ENCODE data around the gene SLC12A9.
"Not testable (repeated sequence)": the region's sequence is repeated elsewhere in the genome, so short reads cannot be mapped to it uniquely, and the experiment has no call there.

SLC12A9 gene, protein sequence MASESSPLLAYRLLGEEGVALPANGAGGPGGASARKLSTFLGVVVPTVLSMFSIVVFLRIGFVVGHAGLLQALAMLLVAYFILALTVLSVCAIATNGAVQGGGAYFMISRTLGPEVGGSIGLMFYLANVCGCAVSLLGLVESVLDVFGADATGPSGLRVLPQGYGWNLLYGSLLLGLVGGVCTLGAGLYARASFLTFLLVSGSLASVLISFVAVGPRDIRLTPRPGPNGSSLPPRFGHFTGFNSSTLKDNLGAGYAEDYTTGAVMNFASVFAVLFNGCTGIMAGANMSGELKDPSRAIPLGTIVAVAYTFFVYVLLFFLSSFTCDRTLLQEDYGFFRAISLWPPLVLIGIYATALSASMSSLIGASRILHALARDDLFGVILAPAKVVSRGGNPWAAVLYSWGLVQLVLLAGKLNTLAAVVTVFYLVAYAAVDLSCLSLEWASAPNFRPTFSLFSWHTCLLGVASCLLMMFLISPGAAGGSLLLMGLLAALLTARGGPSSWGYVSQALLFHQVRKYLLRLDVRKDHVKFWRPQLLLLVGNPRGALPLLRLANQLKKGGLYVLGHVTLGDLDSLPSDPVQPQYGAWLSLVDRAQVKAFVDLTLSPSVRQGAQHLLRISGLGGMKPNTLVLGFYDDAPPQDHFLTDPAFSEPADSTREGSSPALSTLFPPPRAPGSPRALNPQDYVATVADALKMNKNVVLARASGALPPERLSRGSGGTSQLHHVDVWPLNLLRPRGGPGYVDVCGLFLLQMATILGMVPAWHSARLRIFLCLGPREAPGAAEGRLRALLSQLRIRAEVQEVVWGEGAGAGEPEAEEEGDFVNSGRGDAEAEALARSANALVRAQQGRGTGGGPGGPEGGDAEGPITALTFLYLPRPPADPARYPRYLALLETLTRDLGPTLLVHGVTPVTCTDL

GRCh38 chr7:100852048-100852872 lies at the start of gene SLC12A9:
SLC12A9 (plus strand) TSS chr7:100852713; CDS start chr7:100854198, 1,485 bp downstream.
- peak; percentile 91 for DNase-seq

- DNase-seq = peak; percentile 12
Measured at GRCh38 chr7:100802951-100803350, 49.6 kb upstream of the SLC12A9 start.

DNA sequence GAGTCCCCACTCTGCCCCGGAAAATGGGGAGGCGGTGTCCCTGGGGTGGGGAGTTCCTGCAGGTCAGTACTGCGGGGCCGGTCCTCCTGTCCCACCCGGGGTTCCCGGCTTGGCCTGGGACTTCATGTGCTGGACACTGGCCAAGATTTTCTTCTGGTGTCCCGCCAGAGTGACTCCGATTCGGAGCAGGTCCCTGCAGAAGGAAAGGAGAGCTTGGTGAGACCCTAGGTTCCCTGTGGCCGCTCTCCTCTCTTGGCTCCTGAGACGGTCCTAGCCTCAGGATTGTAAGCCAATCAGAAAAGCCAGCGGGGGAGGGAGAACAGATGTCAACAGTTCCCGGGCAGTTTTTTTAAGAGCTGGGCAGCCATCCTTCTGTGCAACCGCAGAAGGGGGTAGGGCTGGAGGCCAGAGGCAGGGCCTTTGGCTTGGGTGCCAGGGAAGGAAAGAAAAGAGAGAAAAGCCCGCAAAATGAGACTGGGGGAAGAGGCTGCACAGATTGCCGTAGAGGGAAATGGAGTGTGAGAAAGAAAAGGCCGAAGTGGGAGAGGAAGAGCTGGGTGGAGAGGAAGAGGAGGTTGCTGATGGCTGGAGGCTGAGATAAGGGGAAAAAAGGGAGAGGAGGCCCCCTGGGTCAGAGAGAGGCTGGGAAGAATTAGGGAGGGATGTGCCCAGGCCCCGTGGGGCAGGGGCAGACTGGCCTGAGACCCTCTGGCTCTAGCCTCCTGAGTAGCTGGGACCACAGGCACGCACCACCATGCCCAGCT lies 48.9 kb upstream of the SLC12A9 start:
- peak; percentile 88 for DNase-seq

- DNase-seq = no peak
Measured at GRCh38 chr7:100804681-100805431, 47.7 kb upstream of the SLC12A9 start.

GRCh38 chr7:100806276-100806675 lies 46.2 kb upstream of the SLC12A9 start:
- DNase-seq = no peak

GRCh38 chr7:100806883-100807282 lies 45.6 kb upstream of the SLC12A9 start:
- not testable (repeated sequence) for DNase-seq

DNA sequence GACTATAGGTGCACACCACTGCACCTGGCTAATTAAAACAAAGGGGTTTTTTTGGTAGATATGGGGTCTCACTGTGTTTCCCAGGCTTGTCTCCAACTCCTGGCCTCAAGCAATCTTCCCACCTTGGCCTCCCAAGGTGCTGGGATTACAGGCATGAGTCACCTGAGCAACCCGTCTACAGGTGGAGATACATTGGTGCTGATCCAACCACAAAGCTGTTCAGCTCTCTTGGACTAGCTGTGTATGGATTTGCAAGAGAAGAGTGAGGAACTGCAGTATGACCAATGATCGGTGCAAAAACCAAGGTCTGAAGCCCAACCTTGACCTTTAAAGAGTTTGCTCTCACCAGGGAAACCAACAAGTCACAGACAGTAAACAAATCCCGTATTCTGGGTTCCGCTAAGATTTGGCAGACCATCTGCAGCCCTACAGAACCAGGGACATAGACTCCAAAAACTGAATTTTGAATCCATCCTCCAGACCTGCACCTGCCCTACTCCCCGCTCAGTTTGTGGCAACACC lies 44.1 kb upstream of the SLC12A9 start:
- DNase-seq = no peak

- no peak for DNase-seq
Measured at GRCh38 chr7:100811480-100811879, 41.0 kb upstream of the SLC12A9 start.

DNA sequence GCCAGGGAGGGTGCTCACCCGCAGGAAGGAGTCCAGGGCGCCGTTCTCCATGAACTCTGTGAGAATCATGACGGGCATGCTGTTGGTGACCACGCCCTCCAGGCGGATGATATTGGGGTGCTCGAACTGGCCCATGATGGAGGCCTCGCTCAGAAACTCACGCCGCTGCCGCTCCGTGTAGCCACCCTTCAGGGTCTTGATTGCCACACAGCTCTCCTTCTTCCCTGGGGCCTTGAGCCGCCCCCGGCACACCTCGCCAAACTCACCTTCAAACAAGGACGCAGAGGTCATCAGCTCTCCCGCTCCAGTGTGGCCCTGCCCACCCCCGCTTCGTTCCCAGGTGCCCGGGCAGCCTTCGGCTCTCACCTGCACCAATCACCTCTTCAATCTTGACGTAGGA lies 39.8 kb upstream of the SLC12A9 start:
- DNase-seq = no peak

DNA sequence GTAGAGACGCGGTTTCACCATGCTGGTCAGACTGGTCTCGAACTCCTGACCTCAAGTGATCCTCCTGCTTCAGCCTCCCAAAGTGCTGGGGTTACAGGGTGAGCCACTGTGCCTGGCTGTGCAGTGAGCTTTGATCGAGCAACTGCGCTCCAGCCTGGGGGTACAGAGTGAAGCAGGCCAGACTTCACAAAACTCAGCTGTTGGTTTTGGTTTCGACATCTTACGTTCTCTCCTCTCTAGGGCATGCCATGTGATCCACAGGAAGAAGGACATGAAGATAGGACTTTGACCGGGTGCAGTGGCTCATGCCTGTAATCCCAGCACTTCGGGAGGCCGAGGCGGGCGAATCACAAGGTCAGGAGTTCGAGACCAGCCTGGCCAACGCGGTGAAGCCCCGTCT lies 36.0 kb upstream of the SLC12A9 start:
- not testable (repeated sequence) for DNase-seq

- DNase-seq = no peak
Measured at GRCh38 chr7:100817097-100817496, 35.4 kb upstream of the SLC12A9 start.

DNA sequence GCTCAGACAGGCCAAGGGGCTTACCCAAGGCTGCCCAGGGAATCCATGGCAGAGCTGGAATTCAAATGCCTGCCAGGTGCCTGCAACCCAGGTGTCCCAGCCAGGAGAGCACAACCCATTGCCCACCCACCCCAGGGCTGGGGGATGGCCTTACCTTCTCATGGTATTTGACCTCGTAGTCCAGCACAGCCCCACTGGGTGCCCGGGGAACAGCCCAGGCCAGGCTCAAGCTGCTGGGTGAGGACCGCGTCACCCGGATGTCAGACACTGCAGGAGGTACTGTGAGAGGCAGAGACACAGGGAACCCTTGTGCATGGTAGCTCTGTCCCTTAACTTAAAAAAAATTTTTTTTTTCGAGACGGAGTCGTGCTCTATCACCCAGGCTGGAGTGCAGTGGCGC lies 34.1 kb upstream of the SLC12A9 start:
- no peak for DNase-seq

- DNase-seq = no peak
Measured at GRCh38 chr7:100818825-100819224, 33.7 kb upstream of the SLC12A9 start.

DNA sequence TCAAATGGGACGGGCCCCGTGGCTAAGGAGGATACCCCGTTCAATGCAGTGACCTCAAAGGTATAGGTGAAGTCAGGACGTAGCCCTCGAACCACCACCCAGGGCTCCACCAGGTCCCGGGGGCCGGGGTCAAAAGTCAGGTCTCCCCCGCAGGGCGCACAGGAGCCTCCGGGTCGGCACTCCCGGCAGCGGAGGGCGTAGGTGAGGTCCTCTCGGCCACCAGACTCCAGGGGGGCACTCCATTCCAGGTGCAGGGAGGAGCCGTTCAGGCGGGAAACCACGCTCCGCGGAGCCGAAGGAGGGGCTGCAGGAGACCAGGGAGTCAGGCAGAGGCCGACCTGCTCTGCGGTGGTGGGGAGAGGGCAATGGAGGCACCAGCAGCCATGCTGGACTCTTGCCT lies 32.9 kb upstream of the SLC12A9 start:
- DNase-seq = no peak

GRCh38 chr7:100822236-100823139 lies 30.0 kb upstream of the SLC12A9 start:
- no peak for DNase-seq

- no peak for DNase-seq
Measured at GRCh38 chr7:100823140-100823525, 29.4 kb upstream of the SLC12A9 start.

DNA sequence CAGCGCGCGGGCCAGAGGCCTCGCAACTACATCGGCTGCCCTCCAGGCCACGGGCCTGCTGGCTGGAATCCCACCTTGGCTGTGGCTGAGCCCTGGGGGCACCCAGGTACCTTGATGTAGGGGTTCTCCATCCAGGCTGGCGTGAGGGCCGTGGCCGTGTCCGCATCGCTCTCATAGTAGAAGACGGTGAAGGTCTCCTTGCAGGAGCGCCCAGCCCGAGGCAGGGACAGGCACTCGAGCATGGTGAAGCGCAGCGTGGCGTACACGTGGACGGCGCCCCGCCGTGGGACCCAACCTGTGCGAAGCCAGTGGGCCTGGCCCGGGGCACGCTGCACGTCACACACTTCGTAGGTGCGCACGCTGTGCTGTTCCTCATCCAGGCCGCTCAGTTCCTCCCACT lies 29.0 kb upstream of the SLC12A9 start:
- no peak for DNase-seq

- no peak for DNase-seq
Measured at GRCh38 chr7:100824499-100825214, 27.9 kb upstream of the SLC12A9 start.

- no peak for DNase-seq
Measured at GRCh38 chr7:100825215-100825671, 27.3 kb upstream of the SLC12A9 start.
